Measurements from ENCODE around the gene SPG21. TPM values are rescaled to one million over a fixed set of nuclear protein-coding genes. Genes with fewer than 3 reads are reported as not detected.

Gene SPG21
- total and polyA plus RNA-seq, 2 of the 8 experiments (the other 6 are each of a cell fraction or from before 2014, with no cell fraction given) = 67.3 to 72.7 TPM

DNA sequence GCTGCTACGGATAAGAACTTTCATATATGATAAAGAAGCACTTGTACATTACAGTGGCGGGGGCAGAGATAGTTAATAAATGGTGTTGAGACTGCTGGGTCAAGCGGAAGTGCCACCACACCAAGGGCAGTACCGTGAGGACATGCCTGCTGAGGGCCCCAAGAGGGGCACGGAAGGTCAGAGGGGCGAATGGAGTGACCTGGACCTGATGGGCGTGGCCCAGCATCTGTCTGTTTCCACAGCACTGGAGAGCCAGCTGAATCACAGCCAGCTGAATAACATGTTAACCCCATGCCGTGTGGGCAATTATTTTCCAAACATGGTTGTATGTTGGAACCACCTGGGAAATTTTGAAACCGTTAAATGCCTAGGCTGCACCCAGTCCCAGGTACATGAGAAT is 40.8 kb downstream of the SPG21 start (continued):
- TF ChIP-seq, protein P1, sequence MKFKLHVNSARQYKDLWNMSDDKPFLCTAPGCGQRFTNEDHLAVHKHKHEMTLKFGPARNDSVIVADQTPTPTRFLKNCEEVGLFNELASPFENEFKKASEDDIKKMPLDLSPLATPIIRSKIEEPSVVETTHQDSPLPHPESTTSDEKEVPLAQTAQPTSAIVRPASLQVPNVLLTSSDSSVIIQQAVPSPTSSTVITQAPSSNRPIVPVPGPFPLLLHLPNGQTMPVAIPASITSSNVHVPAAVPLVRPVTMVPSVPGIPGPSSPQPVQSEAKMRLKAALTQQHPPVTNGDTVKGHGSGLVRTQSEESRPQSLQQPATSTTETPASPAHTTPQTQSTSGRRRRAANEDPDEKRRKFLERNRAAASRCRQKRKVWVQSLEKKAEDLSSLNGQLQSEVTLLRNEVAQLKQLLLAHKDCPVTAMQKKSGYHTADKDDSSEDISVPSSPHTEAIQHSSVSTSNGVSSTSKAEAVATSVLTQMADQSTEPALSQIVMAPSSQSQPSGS (IDR thresholded peaks at IDR 0.05; ENCODE audit: low read length) = no peak
- TF ChIP-seq JUND (IDR thresholded peaks at IDR 0.05; ENCODE audit: low read length) (no peak), SP1 (IDR thresholded peaks at IDR 0.05; ENCODE audit: low read depth, low read length) (no peak), RXRA (IDR thresholded peaks at IDR 0.05; ENCODE audit: insufficient read depth, low read depth, low read length) (no peak), TAF7 (optimal IDR thresholded peaks at IDR 0.05; ENCODE audit: borderline replicate concordance, low read depth, low read length) (no peak), SP4 (IDR thresholded peaks at IDR 0.05; ENCODE audit: low read length) (no peak)

All from H1 (cell line).